ENCODE measurements around the gene ZNF540. TPM values are rescaled to one million over a fixed set of nuclear protein-coding genes. Genes with fewer than 3 reads are reported as not detected.
"Not testable (repeated sequence)": the region's sequence is repeated elsewhere in the genome, so short reads cannot be mapped to it uniquely, and the experiment has no call there.

The ZNF540 gene
- total and polyA plus RNA-seq, 4 donors, result 10.7 to 23.5 (median 20.1) TPM

DNA sequence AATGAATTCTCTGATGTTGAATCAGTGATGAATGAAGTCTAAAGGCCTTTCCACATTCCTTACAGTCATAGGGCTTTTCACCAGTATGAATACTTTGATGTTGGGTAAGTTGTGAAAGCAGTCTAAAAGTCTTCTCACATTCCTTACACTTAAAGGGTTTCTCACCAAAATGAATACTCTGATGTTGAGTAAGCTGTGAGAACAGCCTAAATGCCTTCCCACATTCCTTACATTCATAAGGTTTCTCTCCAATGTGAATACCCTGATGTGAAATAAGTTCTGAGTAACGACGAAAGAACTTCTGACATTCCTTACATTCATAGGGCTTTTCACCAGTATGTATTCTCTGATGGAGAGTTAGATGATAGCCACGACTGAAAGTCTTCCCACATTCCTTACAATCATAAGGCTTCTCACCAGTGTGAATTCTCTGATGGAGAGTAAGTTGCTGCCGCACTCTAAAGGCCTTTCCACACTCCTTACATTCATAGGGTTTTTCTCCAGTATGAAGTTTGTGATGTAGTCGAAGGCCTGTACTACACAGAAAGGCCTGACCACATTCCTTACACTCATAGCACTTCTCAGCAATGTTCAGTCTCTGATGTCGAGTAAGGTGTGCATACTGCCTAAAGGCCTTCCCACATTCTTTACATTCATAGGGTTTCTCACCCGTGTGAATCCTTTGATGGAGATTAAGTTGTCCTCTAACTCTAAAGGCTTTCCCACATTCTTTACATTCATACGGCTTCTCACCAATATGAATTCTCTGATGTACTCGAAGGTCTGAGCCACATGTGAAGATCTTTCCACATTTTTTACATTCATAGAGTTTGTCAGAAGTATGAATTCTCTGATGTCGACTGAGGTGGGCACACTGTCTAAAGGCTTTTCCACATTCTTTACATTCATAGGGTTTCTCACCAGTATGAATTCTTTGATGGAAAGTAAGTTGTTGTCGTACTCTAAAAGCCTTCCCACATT, 40.7 kb downstream of the ZNF540 start:
- Histone ChIP-seq H3K9me3 (ENCODE audit: control insufficient read depth, insufficient read depth, low read length) (peaks cover 14% of the 10 kb centered on the region), H3K27me3 (ENCODE audit: control insufficient read depth, insufficient read depth, low read length) (no peaks in the 10 kb centered on the region), H3K27ac (ENCODE audit: low read depth, low read length) (no peak overlapping the region), H3K4me1 (ENCODE audit: control insufficient read depth, insufficient read depth, low read length) (no peaks in the 10 kb centered on the region), H3K36me3 (ENCODE audit: control insufficient read depth, insufficient read depth, low read length) (peaks cover 11% of the 10 kb centered on the region), H3K4me3 (ENCODE audit: low read depth, low read length) (no peak overlapping the region)
- DNase-seq (ENCODE audit: low read depth in 4 of 6, low spot score in 6 of 6), result no peak
- WGBS (ENCODE audit: insufficient coverage), result no CpG with 5 or more reads among the region's 11 CpGs

DNA sequence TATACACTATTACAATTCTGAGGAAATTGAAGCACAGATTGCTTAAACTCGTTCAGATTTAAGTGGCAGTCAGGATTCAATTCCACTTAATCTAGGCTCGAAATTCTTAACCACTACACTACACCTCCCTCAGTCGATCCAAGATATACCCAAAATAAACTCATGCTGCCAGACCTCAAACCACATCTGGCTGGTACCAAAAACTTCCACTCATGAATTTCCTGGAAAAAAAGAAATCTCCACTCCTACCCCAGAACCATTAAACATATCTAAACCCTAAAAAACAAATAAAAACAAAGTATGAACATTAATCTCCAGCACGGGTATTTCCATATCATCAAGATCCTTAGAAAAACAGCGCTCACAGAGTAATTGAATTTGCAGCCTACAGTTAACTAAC, 59.4 kb downstream of the ZNF540 start:
- peak in 2 of 6 donors; percentile 10 to 22 for DNase-seq (ENCODE audit: low read depth in 4 of 6, low spot score in 6 of 6)
- peak overlapping the region; percentile 73 for H3K4me3 ChIP-seq (ENCODE audit: low read depth, low read length)
- peaks cover 3% of the 10 kb centered on the region for H3K4me1 ChIP-seq (ENCODE audit: control insufficient read depth, insufficient read depth, low read length)
- H3K9me3 ChIP-seq (ENCODE audit: control insufficient read depth, insufficient read depth, low read length), result no peaks in the 10 kb centered on the region
- H3K27ac ChIP-seq (ENCODE audit: low read depth, low read length), result no peak overlapping the region
- H3K36me3 ChIP-seq (ENCODE audit: control insufficient read depth, insufficient read depth, low read length), result no peaks in the 10 kb centered on the region
- no peaks in the 10 kb centered on the region for H3K27me3 ChIP-seq (ENCODE audit: control insufficient read depth, insufficient read depth, low read length)
- 2% methylated on average over 4 of the region's 5 CpGs for WGBS (ENCODE audit: insufficient coverage)

DNA sequence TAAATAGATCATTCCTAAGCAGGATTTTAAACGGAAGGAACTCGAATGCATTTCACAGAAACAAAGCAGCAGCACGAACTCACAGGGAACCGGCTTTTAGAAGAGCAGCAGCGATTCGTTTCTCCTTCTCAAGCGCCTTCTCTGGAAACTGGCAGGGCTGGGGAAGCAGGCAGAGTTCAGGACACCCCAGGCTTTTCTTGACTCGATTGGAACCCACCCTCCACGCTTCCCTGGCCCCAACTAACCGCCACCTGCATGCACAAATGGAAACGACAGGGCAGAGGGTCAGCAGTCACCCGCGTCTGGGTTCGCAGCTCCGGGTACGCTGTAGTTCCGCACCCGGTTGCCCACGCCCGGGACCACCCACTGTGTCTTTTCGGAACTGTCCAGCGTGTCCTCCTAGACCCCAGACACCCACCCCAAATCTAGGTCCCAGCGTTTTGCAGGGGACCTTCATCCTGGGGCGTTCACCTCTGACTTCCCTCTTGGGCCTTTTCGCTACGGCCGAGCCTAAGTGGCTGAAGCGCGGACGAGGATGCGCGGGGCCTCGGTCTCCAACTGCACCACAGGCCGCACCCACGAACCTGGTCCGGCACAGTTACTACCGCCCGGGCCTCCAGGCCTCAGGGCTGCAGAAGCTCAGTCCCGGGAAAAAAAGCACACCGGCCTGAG, 60.1 kb downstream of the ZNF540 start:
- Histone ChIP-seq H3K4me3 (ENCODE audit: low read depth, low read length) (peak overlapping the region; percentile 73), H3K9me3 (ENCODE audit: control insufficient read depth, insufficient read depth, low read length) (no peaks in the 10 kb centered on the region), H3K36me3 (ENCODE audit: control insufficient read depth, insufficient read depth, low read length) (no peaks in the 10 kb centered on the region), H3K4me1 (ENCODE audit: control insufficient read depth, insufficient read depth, low read length) (peaks cover 3% of the 10 kb centered on the region), H3K27ac (ENCODE audit: low read depth, low read length) (peak overlapping the region; percentile 91), H3K27me3 (ENCODE audit: control insufficient read depth, insufficient read depth, low read length) (no peaks in the 10 kb centered on the region)
- under 1% methylated on average over 40 of the region's 40 CpGs for WGBS (ENCODE audit: insufficient coverage)
- DNase-seq (ENCODE audit: low read depth in 4 of 6, low spot score in 6 of 6), result peak in 5 of 6 donors; percentile 20 to 76 (median 63)

DNA sequence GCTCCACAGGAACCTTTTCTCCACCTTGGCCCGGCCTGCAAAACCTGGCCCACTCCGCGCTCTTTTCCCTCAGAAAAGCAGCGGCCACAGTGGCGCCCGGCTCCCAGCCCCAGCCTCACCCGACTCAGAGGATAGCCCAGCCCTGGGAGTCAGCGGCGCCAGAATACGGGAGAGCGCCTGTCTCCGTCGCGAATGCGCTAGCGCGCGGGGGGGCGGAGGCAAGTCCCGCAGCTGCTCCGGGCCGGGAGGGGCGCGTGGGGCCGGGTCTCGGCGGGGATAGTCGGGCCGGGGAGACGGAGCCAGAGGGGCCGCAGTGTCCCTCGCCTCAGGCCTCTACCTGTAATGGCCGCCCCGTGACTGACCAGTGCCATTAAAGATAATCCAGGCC, 60.6 kb downstream of the ZNF540 start, which contains the start of gene ZFP30:
ZFP30 (minus strand) TSS at position 165 of the 388 bp plus-strand sequence. CDS start 7,643 bp downstream, outside the sequence.
- H3K27me3 ChIP-seq (ENCODE audit: control insufficient read depth, insufficient read depth, low read length), result no peaks in the 10 kb centered on the region
- no peaks in the 10 kb centered on the region for H3K9me3 ChIP-seq (ENCODE audit: control insufficient read depth, insufficient read depth, low read length)
- no peaks in the 10 kb centered on the region for H3K36me3 ChIP-seq (ENCODE audit: control insufficient read depth, insufficient read depth, low read length)
- peak; percentile 59 to 98 (median 80) for DNase-seq (ENCODE audit: low read depth in 4 of 6, low spot score in 6 of 6)
- peak within 1 kb of the TSS; percentile 73 for H3K4me3 ChIP-seq (ENCODE audit: low read depth, low read length)
- peak within 1 kb of the TSS; percentile 91 for H3K27ac ChIP-seq (ENCODE audit: low read depth, low read length)
- peaks cover 3% of the 10 kb centered on the region for H3K4me1 ChIP-seq (ENCODE audit: control insufficient read depth, insufficient read depth, low read length)
- 0% methylated on average over 34 of the region's 34 CpGs for WGBS (ENCODE audit: insufficient coverage)

DNA sequence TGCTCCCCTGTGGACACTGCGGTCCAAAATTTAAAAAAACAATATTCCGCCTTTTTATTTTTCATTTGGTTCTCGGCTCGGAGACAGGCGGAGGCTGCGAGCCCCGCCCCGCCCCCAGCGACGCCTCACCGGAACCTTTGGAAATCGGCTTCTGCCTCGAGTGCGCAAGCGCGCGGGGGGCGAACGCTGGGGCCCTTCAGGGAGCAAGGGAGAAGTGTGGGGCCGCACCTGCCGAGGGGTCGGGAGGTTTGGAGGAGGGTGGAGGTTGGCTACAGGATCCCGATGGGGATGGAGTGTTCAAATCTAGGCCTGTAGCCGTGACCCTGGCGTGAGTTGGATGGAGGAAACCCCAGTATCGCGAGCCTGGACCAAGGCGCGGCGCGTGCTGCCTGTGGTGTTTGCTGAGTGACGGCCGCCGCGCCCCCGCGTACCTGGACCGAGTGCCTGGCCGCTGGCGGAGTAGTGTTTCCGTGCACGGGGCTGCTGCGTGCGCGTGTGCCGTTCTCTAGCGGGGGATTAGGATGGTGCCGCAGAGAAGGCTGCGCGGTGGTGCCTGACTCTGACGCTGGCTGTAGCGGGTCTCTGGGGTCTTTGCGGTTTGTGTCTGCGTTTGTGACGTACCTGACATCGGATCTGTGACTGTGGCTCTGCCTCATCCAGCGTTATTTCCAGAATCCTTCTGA, 61.2 kb downstream of the ZNF540 start:
- WGBS (ENCODE audit: insufficient coverage), result under 1% methylated on average over 57 of the region's 57 CpGs
- DNase-seq (ENCODE audit: low read depth in 4 of 6, low spot score in 6 of 6), result peak; percentile 47 to 97 (median 88)
- Histone ChIP-seq H3K4me3 (ENCODE audit: low read depth, low read length) (peak overlapping the region; percentile 73), H3K4me1 (ENCODE audit: control insufficient read depth, insufficient read depth, low read length) (peaks cover 3% of the 10 kb centered on the region), H3K9me3 (ENCODE audit: control insufficient read depth, insufficient read depth, low read length) (no peaks in the 10 kb centered on the region), H3K36me3 (ENCODE audit: control insufficient read depth, insufficient read depth, low read length) (no peaks in the 10 kb centered on the region), H3K27me3 (ENCODE audit: control insufficient read depth, insufficient read depth, low read length) (no peaks in the 10 kb centered on the region), H3K27ac (ENCODE audit: low read depth, low read length) (peak overlapping the region; percentile 91)

DNA sequence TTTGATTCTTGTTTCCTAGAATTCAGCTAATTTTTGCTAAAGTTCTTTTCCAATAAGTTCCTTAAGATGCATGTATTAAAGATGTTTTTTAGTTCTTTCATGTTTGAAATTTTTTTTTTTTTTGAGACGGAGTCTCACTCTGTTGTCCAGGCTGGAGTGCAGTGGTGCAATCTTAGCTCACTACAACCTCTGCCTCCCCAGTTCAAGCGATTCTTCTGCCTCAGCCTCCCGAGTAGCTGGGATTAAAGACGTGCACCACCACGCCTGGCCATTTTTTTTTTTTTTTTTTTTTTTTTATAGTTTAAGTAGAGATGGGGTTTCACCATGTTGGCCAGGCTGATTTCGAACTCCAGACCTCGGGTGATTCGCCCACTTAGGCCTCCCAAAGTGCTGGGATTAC, 62.5 kb downstream of the ZNF540 start:
- H3K36me3 ChIP-seq (ENCODE audit: control insufficient read depth, insufficient read depth, low read length); H3K4me3 ChIP-seq (ENCODE audit: low read depth, low read length); H3K9me3 ChIP-seq (ENCODE audit: control insufficient read depth, insufficient read depth, low read length); H3K27me3 ChIP-seq (ENCODE audit: control insufficient read depth, insufficient read depth, low read length); H3K4me1 ChIP-seq (ENCODE audit: control insufficient read depth, insufficient read depth, low read length); H3K27ac ChIP-seq (ENCODE audit: low read depth, low read length); DNase-seq (ENCODE audit: low read depth in 4 of 6, low spot score in 6 of 6): not testable (repeated sequence)
- whole genome bisulfite sequencing (ENCODE audit: insufficient coverage), result no CpG with 5 or more reads among the region's 8 CpGs

Other genes starting within 250 kb of the ZNF540 start
- gene ZNF527, start 223.8 kb upstream of the ZNF540 start, total RNA-seq, result 10 to 100 TPM; 11.7 to 17.2 TPM
- 10 to 100 TPM in 1 of 2 donors, 1 to 10 TPM in 1; 8.5 to 10.1 TPM for gene ZNF527, start 223.8 kb upstream of the ZNF540 start, polyA plus RNA-seq (ENCODE audit: insufficient read length in 2 of 2)
- gene ZNF569, start 127.4 kb upstream of the ZNF540 start, total RNA-seq, result 10 to 100 TPM; 14.1 to 26.1 TPM
- 10 to 100 TPM; 12.1 to 13.3 TPM for gene ZNF569, start 127.4 kb upstream of the ZNF540 start, polyA plus RNA-seq (ENCODE audit: insufficient read length in 2 of 2)
- 10 to 100 TPM; 17.4 to 18.8 TPM for gene ZNF570, start 125.5 kb upstream of the ZNF540 start, total RNA-seq
- gene ZNF570, start 125.5 kb upstream of the ZNF540 start, polyA plus RNA-seq (ENCODE audit: insufficient read length in 2 of 2), result 10 to 100 TPM in 1 of 2 donors, 1 to 10 TPM in 1; 9.2 to 11.4 TPM
- 10 to 100 TPM; 17.8 to 23.3 TPM for gene ZNF793, start 87.9 kb upstream of the ZNF540 start, total RNA-seq
- gene ZNF793, start 87.9 kb upstream of the ZNF540 start, polyA plus RNA-seq (ENCODE audit: insufficient read length in 2 of 2), result 10 to 100 TPM; 28.5 to 44.8 TPM
- gene ZNF571, start 84 bp upstream of the ZNF540 start, total RNA-seq, result 10 to 100 TPM; 14.2 TPM
- gene ZNF571, start 84 bp upstream of the ZNF540 start, polyA plus RNA-seq (ENCODE audit: insufficient read length in 2 of 2), result 10 to 100 TPM; 11.7 to 13.1 TPM
- gene ZFP30, start 60.6 kb downstream of the ZNF540 start, total RNA-seq, result 10 to 100 TPM; 39.7 to 42.3 TPM
- gene ZFP30, start 60.6 kb downstream of the ZNF540 start, polyA plus RNA-seq (ENCODE audit: insufficient read length in 2 of 2), result 10 to 100 TPM; 27.6 to 34.3 TPM
- 10 to 100 TPM; 12.3 to 13.2 TPM for gene ZNF607, start 124.9 kb downstream of the ZNF540 start, total RNA-seq
- gene ZNF607, start 124.9 kb downstream of the ZNF540 start, polyA plus RNA-seq (ENCODE audit: insufficient read length in 2 of 2), result 10 to 100 TPM; 10.0 to 10.6 TPM
- 10 to 100 TPM; 27.3 to 30.5 TPM for gene ZNF573, start 184.7 kb downstream of the ZNF540 start, total RNA-seq
- 10 to 100 TPM; 13.6 to 19.3 TPM for gene ZNF573, start 184.7 kb downstream of the ZNF540 start, polyA plus RNA-seq (ENCODE audit: insufficient read length in 2 of 2)

Data from spinal cord (tissue), 10 donors.